ENCODE results near the gene SLC6A1.

DNA sequence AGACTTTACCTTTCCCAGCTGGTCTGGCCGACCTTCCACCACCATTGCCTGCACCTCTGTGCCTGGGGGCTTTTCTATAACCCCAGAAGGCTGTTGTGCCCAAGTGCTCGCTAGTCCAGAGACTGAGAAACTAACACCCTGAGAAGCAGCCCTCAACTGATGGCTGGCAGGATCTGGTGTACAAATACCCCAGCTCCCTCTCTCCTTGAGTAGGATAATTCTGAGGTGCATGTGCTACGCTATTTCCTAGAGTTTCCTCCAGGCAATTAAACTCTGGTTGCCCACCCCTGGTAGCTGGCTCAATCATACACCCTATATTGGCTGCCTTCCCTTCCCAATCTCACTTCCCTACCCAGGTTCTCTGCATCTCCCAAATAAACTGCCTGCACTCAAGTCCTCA, 11.5 kb upstream of the SLC6A1 start:
- TF ChIP-seq POLR2A (IDR thresholded peaks at IDR 0.05) = no peak
- no peak for TF ChIP-seq CTCF (IDR thresholded peaks at IDR 0.05)

All from heart left ventricle (tissue), 13 donors.